Tibial artery (tissue), 4 donors: Measurements from ENCODE around the gene GALR1.

Source experiments
- DNase-seq, 2 donors: peaks; one replicate each; pipeline ENCODE4 v3.0.0-alpha.2; 2019
- H3K27ac ChIP-seq, 2 donors: fragments of 200-600 bp; sonication (generic) in 1 of 2; 1 replicate in 1 of 2; 2 replicates in 1 of 2; pipeline ENCODE4 v1.5.1; 2018 to 2019; ENCODE audit warnings: mild to moderate bottlenecking in 1 of 2
- H3K27me3 ChIP-seq, 2 donors: fragments of 200-600 bp; sonication (generic) in 1 of 2; one replicate each; pipeline versions ENCODE4 v1.5.1 to v1.6.0; 2016 to 2019
- H3K36me3 ChIP-seq, 3 donors: fragments of 200-600 bp; sonication (generic) in 2 of 3; one replicate each; pipeline ENCODE4 v1.5.1; 2016 to 2019; ENCODE audit warnings: mild to moderate bottlenecking in 2 of 3
- H3K4me1 ChIP-seq, 4 donors: fragments of 200-600 bp; sonication (generic) in 2 of 4; 1 replicate in 3 of 4; 2 replicates in 1 of 4; pipeline ENCODE4 v1.5.1; 2016 to 2019
- H3K4me3 ChIP-seq, 2 donors: fragments of 200-600 bp; sonication (generic) in 1 of 2; 1 replicate in 1 of 2; 2 replicates in 1 of 2; pipeline ENCODE4 v1.5.1; 2018 to 2019; ENCODE audit warnings: mild to moderate bottlenecking in 2 of 2
- H3K9me3 ChIP-seq, 3 donors: fragments of 200-600 bp; sonication (generic) in 1 of 3; one replicate each; pipeline ENCODE4 v1.5.1; 2016 to 2019
- CTCF ChIP-seq, 2 experiments: fragments of 200-600 bp in 1 of 2; fragments of 450-650 bp in 1 of 2; IDR thresholded peaks; one replicate each; pipeline ENCODE4 v1.5.1; 2017 to 2019; ENCODE audit warnings: antibody characterized with exemption in 2 of 2, mild to moderate bottlenecking in 1 of 2, moderate library complexity in 1 of 2
- intact Hi-C: fragments of 100-400 bp; cut with DNase I; formaldehyde crosslinking; loops from one replicate; pipeline ENCODE4 v1.15.0; 2023; ENCODE audit warnings: low total_unique reads

GALR1 gene

GRCh38 chr18:77210249-77210648, 39.4 kb upstream of the GALR1 start:
- no peaks in the 10 kb centered on the region for H3K27me3 ChIP-seq
- no peak overlapping the region for H3K27ac ChIP-seq
- H3K4me3 ChIP-seq: no peak overlapping the region
- H3K4me1 ChIP-seq: peaks cover 4 to 45% (median 18%) of the 10 kb centered on the region in 4 donors
- no peak for TF ChIP-seq CTCF (IDR thresholded peaks at IDR 0.05)
- no peaks in the 10 kb centered on the region for H3K9me3 ChIP-seq
- no peaks in the 10 kb centered on the region for H3K36me3 ChIP-seq
- intact Hi-C loops: no loop called here
- no peak for DNase-seq

- H3K27me3 ChIP-seq: no peaks in the 10 kb centered on the region
- intact Hi-C loops: no loop called here
- TF ChIP-seq CTCF (IDR thresholded peaks at IDR 0.05): no peak
These were observed 31.0 kb upstream of the GALR1 start for GRCh38 chr18:77218642-77219041.

GRCh38 chr18:77220726-77221125, 28.9 kb upstream of the GALR1 start:
- H3K4me3 ChIP-seq: no peak overlapping the region
- no peak overlapping the region for H3K27ac ChIP-seq
- intact Hi-C loops: loop anchor here (5.0 kb wide), 1 partner anchor 53 kb away; no protein-coding TSS in a partner anchor
- no peak for DNase-seq
- H3K27me3 ChIP-seq: no peaks in the 10 kb centered on the region
- H3K36me3 ChIP-seq: no peaks in the 10 kb centered on the region
- no peaks in the 10 kb centered on the region for H3K9me3 ChIP-seq
- no peaks in the 10 kb centered on the region for H3K4me1 ChIP-seq
- TF ChIP-seq CTCF (IDR thresholded peaks at IDR 0.05): no peak

More at GRCh38 chr18:77218642-77219041, 31.0 kb upstream of the GALR1 start:
- H3K9me3 ChIP-seq: no peaks in the 10 kb centered on the region
- H3K4me1 ChIP-seq: no peaks in the 10 kb centered on the region
- H3K4me3 ChIP-seq: no peak overlapping the region
- DNase-seq: no peak
- H3K36me3 ChIP-seq: no peaks in the 10 kb centered on the region
- H3K27ac ChIP-seq: no peak overlapping the region

- intact Hi-C loops: loop anchor here (5.0 kb wide), 1 partner anchor 55 kb away; no protein-coding TSS in a partner anchor
- DNase-seq: no peak
- no peaks in the 10 kb centered on the region for H3K9me3 ChIP-seq
- no peaks in the 10 kb centered on the region for H3K4me1 ChIP-seq
- no peak overlapping the region for H3K27ac ChIP-seq
- no peak for TF ChIP-seq CTCF (IDR thresholded peaks at IDR 0.05)
- H3K27me3 ChIP-seq: no peaks in the 10 kb centered on the region
- H3K4me3 ChIP-seq: no peak overlapping the region
- no peaks in the 10 kb centered on the region for H3K36me3 ChIP-seq
These were observed 27.2 kb upstream of the GALR1 start for GRCh38 chr18:77222464-77222863.

- no peak for TF ChIP-seq CTCF (IDR thresholded peaks at IDR 0.05)
- H3K36me3 ChIP-seq: no peaks in the 10 kb centered on the region
- H3K9me3 ChIP-seq: no peaks in the 10 kb centered on the region
- no peak for DNase-seq
- no peak overlapping the region for H3K27ac ChIP-seq
- intact Hi-C loops: loop anchor here (5.0 kb wide), 1 partner anchor 56 kb away; no protein-coding TSS in a partner anchor
- no peaks in the 10 kb centered on the region for H3K4me1 ChIP-seq
- H3K27me3 ChIP-seq: no peaks in the 10 kb centered on the region
- H3K4me3 ChIP-seq: no peak overlapping the region
These were observed 26.4 kb upstream of the GALR1 start for GRCh38 chr18:77223221-77223639.

- no peaks in the 10 kb centered on the region for H3K27me3 ChIP-seq
- H3K9me3 ChIP-seq: no peaks in the 10 kb centered on the region
- DNase-seq: no peak
- TF ChIP-seq CTCF (IDR thresholded peaks at IDR 0.05): no peak
- H3K4me3 ChIP-seq: no peak overlapping the region
- no peak overlapping the region for H3K27ac ChIP-seq
- intact Hi-C loops: loop anchor here (5.0 kb wide), 1 partner anchor 56 kb away; no protein-coding TSS in a partner anchor
- H3K36me3 ChIP-seq: no peaks in the 10 kb centered on the region
- H3K4me1 ChIP-seq: no peaks in the 10 kb centered on the region
These were observed 26.0 kb upstream of the GALR1 start for GRCh38 chr18:77223653-77224052.
